GM21528 (cell line): ENCODE data around the gene ANTXR1.

Source experiments
- ATAC-seq: cut with Tn5 transposase; IDR thresholded peaks from one replicate; pipeline ENCODE4 v1.9.1; 2021; ENCODE audit warnings: mild to moderate bottlenecking, moderate library complexity; ENCODE audit not compliant: unreplicated experiment, low FRiP score

Gene ANTXR1

DNA sequence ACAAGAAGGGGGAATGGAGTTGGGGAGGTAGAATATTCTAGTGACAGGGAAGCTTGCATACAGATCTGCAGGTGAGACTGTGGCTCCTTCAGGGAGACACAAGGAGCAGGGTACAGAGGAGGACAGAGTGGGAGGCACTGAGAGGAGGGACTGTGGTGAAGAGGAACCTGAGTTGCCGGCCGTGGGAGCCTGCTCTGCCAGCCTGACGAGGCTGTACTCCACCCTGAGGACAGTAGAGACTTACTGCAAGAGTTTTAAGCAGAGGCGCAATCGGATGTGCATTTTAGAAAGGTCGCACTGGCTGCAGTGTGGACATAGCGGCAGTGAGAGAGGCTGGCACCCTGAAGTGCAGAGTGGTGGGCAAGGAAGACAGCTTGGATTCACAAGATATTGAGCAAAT lies 188.3 kb downstream of the ANTXR1 start:
- ATAC-seq = no peak

- ATAC-seq = no peak
These were observed 189.3 kb downstream of the ANTXR1 start for GRCh38 chr2:69202327-69202726.

- ATAC-seq = no peak
These were observed 190.4 kb downstream of the ANTXR1 start for GRCh38 chr2:69203166-69203985.

DNA sequence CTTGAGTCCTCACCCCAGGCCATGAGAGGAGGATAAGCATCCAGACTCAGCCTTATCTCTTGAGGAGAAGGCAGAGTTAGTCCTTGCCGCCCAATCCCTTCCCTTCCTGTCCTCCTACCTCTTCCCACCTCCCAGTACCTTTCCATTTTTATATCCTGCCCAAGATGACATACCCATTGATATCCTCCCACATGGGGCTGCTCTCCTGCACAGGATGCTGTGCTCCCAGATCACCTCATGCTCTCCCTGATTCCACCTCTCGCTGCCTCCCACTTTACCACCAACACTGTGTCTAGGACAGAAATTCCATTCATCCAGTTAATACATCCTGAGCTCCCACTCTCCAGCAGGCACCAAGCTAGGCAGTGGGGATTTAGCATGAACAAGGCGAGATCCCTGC lies 191.7 kb downstream of the ANTXR1 start:
- no peak for ATAC-seq

DNA sequence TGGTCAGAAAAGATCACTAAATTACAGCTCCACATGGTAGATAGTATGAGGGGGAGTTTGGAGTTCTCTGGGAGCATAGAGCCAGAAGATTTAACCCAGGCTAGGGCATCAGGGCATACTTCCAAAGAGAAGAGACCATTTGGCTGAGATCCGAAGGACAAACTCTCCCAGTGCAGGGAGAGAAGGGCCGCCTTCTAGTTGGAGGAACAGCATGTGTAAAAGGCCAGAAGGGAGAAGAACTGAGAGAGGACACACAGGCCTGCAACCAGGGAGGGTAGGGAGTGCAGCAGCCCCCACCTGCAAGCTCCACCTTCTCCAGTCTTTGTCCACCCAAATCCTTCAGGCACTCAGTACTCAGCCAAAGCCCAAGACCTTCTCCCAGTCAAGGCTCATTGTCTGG lies 192.1 kb downstream of the ANTXR1 start:
- ATAC-seq = no peak

DNA sequence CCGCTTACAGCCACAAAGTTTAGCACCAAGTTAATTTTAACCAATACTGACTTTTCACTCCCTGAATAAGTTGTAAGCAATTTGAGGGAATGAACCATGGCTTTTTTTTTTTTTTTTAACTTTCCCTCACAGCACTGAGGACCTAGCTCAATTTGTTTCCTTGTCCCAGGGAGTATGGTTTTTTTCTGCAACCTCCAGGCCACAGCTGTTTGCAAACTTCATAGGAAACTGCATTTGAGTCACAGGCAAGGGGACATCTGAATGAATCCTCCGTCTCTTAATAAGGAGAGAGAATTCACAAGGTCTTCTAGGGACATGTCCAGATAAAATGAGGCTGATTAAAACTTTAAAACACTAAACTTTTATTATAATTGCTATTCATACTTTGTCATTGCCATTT lies 192.5 kb downstream of the ANTXR1 start:
- no peak for ATAC-seq

DNA sequence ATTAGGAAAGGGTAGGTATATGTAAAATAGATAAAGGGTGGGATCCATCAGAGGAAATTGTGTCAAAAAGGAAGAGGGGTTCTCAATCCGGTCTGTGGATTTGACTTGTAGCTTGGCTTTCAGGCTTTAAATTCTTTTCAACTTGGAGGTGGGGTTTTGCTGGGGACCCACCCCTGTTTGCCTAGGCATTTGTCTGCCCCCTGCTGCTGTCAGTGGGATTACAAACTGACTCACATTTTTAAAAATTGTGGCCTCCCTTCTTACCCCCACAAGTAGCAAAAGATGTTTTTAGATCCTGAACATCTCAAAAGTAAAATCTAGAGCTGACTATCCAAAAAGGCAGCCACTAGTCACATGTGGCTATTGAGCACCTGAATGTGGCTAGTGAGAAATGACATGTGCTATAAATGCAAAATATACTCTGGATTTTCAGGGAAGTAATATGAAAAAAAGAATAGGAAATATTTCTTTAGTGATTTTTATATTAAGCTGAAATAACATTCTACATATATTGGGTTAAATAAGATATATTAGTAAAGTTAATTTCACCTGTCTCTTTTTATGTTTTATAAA lies 195.1 kb downstream of the ANTXR1 start:
- ATAC-seq = no peak

GRCh38 chr2:69209482-69209881 lies 196.5 kb downstream of the ANTXR1 start:
- no peak for ATAC-seq

- ATAC-seq = no peak
These were observed 197.4 kb downstream of the ANTXR1 start for GRCh38 chr2:69210385-69210784.

DNA sequence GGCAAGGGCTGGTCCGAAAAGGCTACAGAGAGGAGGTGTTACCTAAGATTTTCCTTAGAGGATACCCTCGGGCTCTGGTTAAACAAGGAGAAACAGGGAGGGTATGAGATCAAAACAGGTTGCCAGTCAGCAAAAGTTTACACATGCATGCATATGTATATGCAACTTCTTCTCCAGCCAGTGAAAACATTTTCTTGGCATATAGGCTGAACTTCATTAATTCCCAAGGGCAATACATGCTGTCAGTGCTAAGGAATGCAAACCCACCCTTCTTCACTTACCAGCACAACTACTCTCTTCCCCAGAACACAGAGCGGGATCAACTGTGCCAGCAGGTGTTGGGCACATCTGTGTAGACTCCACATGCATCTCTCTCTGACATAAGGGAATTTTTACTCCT lies 198.1 kb downstream of the ANTXR1 start:
- no peak for ATAC-seq

- no peak for ATAC-seq
These were observed 198.7 kb downstream of the ANTXR1 start for GRCh38 chr2:69211686-69212085.

- no peak for ATAC-seq
These were observed 199.5 kb downstream of the ANTXR1 start for GRCh38 chr2:69212238-69213028.

- ATAC-seq = no peak
These were observed 200.2 kb downstream of the ANTXR1 start for GRCh38 chr2:69213201-69213600.

DNA sequence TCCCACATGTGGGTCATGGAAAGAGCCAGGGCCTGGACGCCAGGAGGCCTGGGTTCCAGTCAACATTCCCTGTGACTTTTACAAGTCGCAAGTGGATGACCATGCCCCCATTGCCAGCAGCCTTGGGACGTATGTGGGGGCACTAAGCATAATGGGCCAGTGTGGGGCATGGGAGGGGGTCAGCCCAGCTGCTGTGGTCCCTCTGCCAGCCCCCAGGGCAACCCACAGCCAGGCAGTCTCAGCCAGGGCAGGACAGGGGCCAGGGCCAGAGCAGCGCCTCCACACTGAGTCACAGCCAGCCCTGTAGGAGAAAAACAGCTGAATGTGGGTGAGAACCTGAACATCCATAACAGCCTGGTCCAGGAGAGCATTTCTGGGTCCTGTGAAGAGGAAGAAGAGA lies 200.8 kb downstream of the ANTXR1 start:
- ATAC-seq = no peak

GRCh38 chr2:69214898-69215297 lies 201.9 kb downstream of the ANTXR1 start:
- ATAC-seq = no peak

DNA sequence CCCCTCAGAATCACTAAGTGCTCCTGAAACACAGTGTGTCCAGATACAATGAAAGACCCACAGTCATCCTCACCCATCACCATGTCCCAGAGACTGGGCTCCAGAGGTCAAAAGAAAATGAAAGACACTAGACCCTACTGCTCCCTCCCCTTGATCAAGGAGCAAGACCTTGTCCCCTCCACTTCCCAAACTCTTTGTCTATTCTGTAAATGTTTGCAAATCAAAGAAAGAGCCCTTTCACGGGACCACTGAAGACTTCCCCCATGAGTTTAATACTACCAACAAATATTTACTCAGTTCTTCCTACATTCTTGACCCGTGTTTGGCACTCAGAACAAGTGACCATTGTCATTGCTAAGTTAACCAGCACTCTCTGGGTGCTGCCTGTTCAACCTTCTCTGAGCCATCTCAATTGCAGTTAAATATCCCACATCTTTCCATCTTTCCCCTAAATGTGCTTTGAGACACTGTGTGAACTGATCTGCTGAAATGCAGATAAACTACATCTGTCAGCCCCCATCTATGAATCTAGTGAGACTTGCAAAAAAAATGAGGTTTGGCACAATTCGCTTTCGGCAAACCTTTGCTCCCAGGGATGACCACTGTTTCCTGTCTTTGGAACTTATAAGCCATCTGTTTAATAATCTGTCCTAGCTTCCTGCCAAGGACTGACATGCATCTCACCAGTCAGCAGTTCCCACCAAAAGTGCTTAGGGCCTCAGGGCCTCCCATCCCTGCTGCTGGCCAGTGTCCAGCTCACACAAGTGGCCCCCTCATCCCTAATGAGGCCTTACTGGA lies 203.8 kb downstream of the ANTXR1 start:
- no peak for ATAC-seq

DNA sequence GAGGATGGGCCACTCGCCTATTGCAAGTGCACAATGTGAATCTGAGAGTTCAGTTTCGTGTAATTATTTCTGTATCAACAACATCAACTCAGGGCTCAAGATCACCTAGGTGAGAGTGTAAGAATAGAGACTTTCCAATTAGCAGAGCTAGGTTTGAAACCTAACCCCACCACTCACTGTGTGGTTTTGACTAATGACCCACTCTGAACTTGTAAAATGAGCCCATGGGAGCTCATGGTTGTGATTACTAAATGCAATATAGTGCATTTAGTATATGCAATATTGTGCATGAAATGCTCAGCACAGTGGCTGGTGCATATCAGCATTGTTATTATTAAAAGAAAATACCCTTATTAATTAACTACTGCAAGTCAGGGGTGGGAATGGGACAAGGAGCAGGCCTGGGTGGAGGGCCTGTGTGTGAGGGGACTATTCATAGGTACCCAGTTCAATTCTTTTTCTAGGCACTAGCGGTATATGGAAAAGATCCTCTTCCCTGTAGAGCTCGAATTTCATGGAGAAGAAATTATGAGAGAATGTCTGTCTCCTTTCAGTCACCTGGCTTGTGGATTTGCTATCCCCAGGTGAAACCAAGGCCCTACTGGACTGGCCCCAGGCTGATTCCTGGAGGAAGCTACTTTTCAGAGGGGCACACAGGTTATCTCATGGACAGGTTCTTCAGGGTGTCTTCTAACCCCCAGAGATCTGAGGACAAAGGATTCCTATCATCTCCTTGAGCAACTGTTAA lies 204.5 kb downstream of the ANTXR1 start:
- no peak for ATAC-seq

DNA sequence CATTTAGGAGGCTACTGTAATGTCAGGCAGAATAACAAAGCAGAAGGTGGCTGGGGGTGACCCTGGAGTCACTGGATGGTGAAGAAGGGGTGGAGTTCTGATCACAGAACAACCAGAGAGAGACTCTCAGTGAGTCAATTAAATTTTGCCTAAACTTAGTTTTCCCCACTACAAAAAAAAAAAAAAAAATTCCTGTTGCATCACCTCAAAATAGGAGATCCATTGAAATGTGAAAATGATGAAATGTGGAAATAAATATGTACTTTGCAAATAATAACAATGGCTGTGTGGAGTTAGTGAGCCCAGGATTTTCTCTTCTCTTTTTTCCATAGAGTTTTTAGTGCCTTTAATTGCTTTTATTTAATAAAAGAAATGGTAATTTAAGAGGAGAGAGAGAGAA lies 208.5 kb downstream of the ANTXR1 start:
- ATAC-seq = no peak

- no peak for ATAC-seq
These were observed 209.2 kb downstream of the ANTXR1 start for GRCh38 chr2:69221960-69222751.
